ENCODE results near the gene CDC14A. TPM values are rescaled to one million over a fixed set of nuclear protein-coding genes. Genes with fewer than 3 reads are reported as not detected.
"Not testable (repeated sequence)": the region's sequence is repeated elsewhere in the genome, so short reads cannot be mapped to it uniquely, and the experiment has no call there.

Gene CDC14A
- total and polyA plus RNA-seq, 11 donors: 1.7 to 8.8 (median 3.5) TPM

DNA sequence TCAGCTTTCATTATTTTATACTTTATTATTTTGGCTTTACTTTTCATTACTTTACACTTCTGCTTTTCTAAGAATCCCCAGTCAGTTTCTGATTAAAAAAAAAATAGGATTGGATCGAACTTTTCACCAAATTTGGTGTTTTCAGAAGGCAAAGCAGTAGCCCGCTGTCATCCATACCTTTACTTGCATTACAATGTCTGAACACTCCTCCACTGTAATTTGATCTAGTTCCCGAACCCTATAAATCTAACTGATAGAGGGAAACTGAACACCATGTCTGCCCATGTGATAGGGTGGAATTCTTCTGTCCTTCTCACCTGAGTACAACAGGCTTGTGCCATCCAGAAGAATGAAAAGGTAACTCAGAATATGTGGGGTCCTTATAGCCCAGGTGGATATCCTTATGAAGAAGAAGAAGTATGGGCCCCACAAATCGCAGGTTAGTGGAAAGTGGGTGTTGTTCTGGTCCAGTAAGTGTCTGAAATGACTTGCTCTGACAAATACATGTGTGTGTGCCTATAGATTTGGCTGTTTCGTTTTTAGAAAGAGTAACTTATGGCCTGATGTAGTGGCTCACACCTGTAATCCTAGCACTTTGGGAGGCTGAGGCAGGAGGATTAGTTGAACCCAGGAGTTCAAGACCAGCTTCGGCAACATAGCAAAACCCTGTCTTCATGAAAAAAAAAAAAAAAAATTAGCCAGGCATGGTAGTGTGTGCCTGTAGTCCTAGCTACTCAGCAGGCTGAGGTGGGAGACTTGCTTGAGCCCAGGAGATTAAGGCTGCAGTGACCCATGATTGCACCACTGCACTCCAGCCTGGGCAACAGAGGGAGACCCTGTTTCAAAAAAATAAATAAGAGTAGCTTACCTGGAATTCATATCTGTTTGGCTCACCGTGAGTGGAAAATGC is 26.6 kb upstream of the CDC14A start:
- no peak overlapping the region for H3K27ac ChIP-seq
- H3K4me1 ChIP-seq: peaks cover 0 to 12% (median 0%) of the 10 kb centered on the region in 12 donors
- H3K4me3 ChIP-seq: no peak overlapping the region
- intact Hi-C loops (cut with DNase I): no loop called here
- ATAC-seq: no peak
- H3K9me3 ChIP-seq: no peaks in the 10 kb centered on the region
- H3K27me3 ChIP-seq: no peaks in the 10 kb centered on the region
- TF ChIP-seq, protein P1, sequence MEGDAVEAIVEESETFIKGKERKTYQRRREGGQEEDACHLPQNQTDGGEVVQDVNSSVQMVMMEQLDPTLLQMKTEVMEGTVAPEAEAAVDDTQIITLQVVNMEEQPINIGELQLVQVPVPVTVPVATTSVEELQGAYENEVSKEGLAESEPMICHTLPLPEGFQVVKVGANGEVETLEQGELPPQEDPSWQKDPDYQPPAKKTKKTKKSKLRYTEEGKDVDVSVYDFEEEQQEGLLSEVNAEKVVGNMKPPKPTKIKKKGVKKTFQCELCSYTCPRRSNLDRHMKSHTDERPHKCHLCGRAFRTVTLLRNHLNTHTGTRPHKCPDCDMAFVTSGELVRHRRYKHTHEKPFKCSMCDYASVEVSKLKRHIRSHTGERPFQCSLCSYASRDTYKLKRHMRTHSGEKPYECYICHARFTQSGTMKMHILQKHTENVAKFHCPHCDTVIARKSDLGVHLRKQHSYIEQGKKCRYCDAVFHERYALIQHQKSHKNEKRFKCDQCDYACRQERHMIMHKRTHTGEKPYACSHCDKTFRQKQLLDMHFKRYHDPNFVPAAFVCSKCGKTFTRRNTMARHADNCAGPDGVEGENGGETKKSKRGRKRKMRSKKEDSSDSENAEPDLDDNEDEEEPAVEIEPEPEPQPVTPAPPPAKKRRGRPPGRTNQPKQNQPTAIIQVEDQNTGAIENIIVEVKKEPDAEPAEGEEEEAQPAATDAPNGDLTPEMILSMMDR (IDR thresholded peaks at IDR 0.05): no peak
- no peak for TF ChIP-seq POLR2A (IDR thresholded peaks at IDR 0.05)
- 83 to 88% (median 86%) methylated on average over 7 of the region's 7 CpGs for WGBS, 4 donors
- H3K36me3 ChIP-seq: no peaks in the 10 kb centered on the region
- DNase-seq: no peak

DNA sequence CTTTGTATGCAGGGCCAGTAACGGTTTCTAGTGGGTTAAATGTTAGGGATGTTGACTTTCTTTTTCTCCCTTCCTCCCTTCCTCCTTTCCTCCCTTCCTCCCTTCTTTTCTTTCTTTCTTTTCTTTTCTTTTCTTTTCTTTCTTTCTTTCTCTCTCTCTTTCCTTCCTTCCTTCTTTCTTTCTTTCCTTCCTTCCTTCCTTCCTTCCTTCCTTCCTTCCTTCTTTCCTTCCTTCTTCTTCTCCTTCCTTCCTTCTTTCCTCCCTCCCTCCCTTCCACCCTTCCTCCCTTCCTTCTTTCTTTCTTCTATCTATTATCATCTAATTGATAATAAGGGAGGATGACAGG is 26.0 kb upstream of the CDC14A start:
- H3K27ac ChIP-seq; H3K4me3 ChIP-seq; intact Hi-C loops (cut with DNase I); H3K9me3 ChIP-seq; ATAC-seq; H3K36me3 ChIP-seq; DNase-seq; H3K27me3 ChIP-seq: not testable (repeated sequence)
- WGBS, 4 donors: 88 to 91% (median 89%) methylated on average over 1 of the region's 1 CpG
- peaks cover 0 to 12% (median 0%) of the 10 kb centered on the region in 12 donors for H3K4me1 ChIP-seq

DNA sequence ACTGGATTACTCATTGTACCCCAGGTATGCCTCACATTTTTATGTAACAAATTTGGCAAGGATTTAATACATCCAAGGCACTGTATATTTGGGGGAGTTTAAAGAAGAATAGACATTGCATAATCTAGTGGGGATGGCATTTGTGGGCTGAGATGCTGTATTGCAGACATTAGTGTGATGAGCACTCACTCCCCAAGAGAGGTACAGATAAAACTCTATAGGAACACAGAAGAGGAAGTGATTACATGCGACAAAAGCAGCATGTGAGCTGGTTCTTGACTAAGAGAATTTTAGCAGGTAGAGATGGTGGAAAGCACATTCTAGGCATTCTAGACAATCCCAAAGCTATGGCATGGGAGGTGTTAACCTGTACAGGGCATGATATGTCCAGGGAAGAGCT is 24.2 kb upstream of the CDC14A start:
- Histone ChIP-seq H3K36me3 (no peaks in the 10 kb centered on the region), H3K9me3 (no peaks in the 10 kb centered on the region), H3K4me3 (no peak overlapping the region), H3K27ac (no peak overlapping the region), H3K27me3 (no peaks in the 10 kb centered on the region), H3K4me1 (peaks cover 0 to 6% (median 0%) of the 10 kb centered on the region in 12 donors)
- 73 to 84% (median 76%) methylated on average over 1 of the region's 1 CpG for WGBS, 4 donors
- TF ChIP-seq, protein P1 (IDR thresholded peaks at IDR 0.05): no peak
- no peak for TF ChIP-seq POLR2A (IDR thresholded peaks at IDR 0.05)
- ATAC-seq (no peak), DNase-seq (no peak)
- intact Hi-C loops (cut with DNase I): no loop called here

DNA sequence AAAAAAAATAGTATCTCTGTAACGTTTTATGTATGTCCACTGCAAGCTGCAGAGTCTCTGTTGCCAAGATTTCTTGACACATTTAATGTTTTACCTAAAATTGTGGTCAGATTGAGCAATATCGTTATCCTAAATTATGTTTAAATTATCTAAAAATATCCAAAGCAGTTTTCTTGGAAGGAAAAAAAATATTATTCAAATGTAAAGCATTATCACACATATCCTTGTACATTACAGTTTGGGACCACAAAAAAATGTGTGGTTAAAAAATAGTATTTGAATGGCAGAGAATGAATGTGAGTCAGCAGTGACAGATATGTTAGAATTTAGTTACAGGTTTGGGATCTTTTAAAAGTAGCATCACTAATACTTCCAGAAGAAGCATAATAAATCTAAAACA is 21.2 kb upstream of the CDC14A start:
- intact Hi-C loops (cut with DNase I); H3K27ac ChIP-seq; H3K9me3 ChIP-seq; H3K4me1 ChIP-seq; DNase-seq; H3K4me3 ChIP-seq; ATAC-seq; H3K36me3 ChIP-seq; H3K27me3 ChIP-seq: not testable (repeated sequence)
- WGBS, 4 donors: 54 to 62% (median 56%) methylated on average over 2 of the region's 2 CpGs

DNA sequence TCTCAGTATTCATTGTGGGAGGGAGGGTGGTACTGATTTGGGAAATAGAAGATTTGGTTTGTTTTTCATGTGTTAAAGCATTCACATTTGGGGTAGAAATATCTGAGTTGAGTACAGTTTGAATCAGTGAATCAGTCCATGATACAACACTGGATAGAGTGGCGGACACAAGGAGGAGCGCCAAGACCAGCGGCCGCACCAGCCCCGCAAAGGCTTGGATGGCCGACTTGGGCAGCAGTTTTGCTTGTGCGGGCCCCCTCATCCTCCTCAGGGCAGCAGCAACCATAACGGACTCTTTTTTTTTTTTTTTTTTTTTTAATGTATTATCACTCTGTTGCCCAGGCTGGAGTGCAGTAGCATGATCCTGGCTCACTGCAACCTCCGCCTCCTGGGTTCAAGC is 20.0 kb upstream of the CDC14A start:
- TF ChIP-seq, protein P1 (IDR thresholded peaks at IDR 0.05): no peak
- no peak for TF ChIP-seq POLR2A (IDR thresholded peaks at IDR 0.05)
- H3K4me3 ChIP-seq: no peak overlapping the region
- no peaks in the 10 kb centered on the region for H3K4me1 ChIP-seq
- intact Hi-C loops (cut with DNase I): no loop called here
- H3K9me3 ChIP-seq: no peaks in the 10 kb centered on the region
- no peaks in the 10 kb centered on the region for H3K27me3 ChIP-seq
- DNase-seq (no peak), ATAC-seq (no peak)
- H3K27ac ChIP-seq: no peak overlapping the region
- no peaks in the 10 kb centered on the region for H3K36me3 ChIP-seq
- WGBS, 4 donors: 90 to 95% (median 93%) methylated on average over 9 of the region's 9 CpGs

Data from heart left ventricle (tissue), 16 donors.